Transverse colon (tissue), 4 donors: ENCODE data around the gene UCK2. TPM values are rescaled to one million over a fixed set of nuclear protein-coding genes. Genes with fewer than 3 reads are reported as not detected.
"Not testable (repeated sequence)": the region's sequence is repeated elsewhere in the genome, so short reads cannot be mapped to it uniquely, and the experiment has no call there.

Source experiments
- DNase-seq: peaks from one replicate; pipeline ENCODE4 v3.0.0-alpha.2; 2019
- H3K27ac ChIP-seq, 4 donors: fragments of 200-600 bp; sonication (generic); 2 replicates each; pipeline ENCODE4 v1.5.1; 2016 to 2018; ENCODE audit warnings: inconsistent platforms in 4 of 4
- H3K27me3 ChIP-seq: fragments of 200-600 bp; sonication (generic); 2 replicates; pipeline ENCODE4 v1.5.1; 2017; ENCODE audit warnings: inconsistent platforms
- H3K36me3 ChIP-seq, 4 donors: fragments of 200-600 bp; sonication (generic); 2 replicates each; pipeline ENCODE4 v1.5.1; 2017 to 2019; ENCODE audit warnings: inconsistent platforms in 4 of 4
- H3K4me1 ChIP-seq, 4 donors: fragments of 200-600 bp; sonication (generic); 2 replicates each; pipeline ENCODE4 v1.5.1; 2017 to 2020; ENCODE audit warnings: inconsistent platforms in 4 of 4
- H3K4me3 ChIP-seq, 4 donors: fragments of 200-600 bp; sonication (generic); 1 replicate in 1 of 4; 2 replicates in 3 of 4; pipeline versions ENCODE4 v1.5.1 to v1.6.1; 2017 to 2019; ENCODE audit warnings: inconsistent platforms in 4 of 4
- H3K9me3 ChIP-seq, 2 donors: fragments of 200-600 bp; sonication (generic); 2 replicates each; pipeline ENCODE4 v1.5.1; 2017 to 2019; ENCODE audit warnings: inconsistent platforms in 2 of 2
- CTCF ChIP-seq, 5 experiments: fragments of 200-600 bp in 3 of 5; fragments of 450-650 bp in 2 of 5; sonication (generic) in 3 of 5; IDR thresholded peaks; 1 replicate in 2 of 5; 2 replicates in 3 of 5; pipeline ENCODE4 v1.5.1; 2016 to 2017; ENCODE audit warnings: antibody characterized with exemption in 5 of 5, inconsistent platforms in 3 of 5, mild to moderate bottlenecking in 2 of 5, moderate library complexity in 1 of 5
- EP300 ChIP-seq: sonication (generic); formaldehyde crosslinking; IDR thresholded peaks from one replicate; pipeline ENCODE4 v1.6.1; 2017; ENCODE audit warnings: antibody characterized with exemption, low read depth
- POLR2A ChIP-seq: fragments of 450-650 bp; IDR thresholded peaks from one replicate; pipeline ENCODE4 v1.6.1; 2016; ENCODE audit warnings: antibody characterized with exemption, mild to moderate bottlenecking, moderate library complexity
- POLR2AphosphoS5 ChIP-seq, 3 donors: sonication (generic); formaldehyde crosslinking; IDR thresholded peaks; one replicate each; pipeline ENCODE4 v1.6.1; 2016; ENCODE audit warnings: antibody characterized with exemption in 3 of 3
- WGBS, 2 donors: methylation state at CpG; one replicate each; pipeline ENCODE4 v1.1.5; 2018; ENCODE audit warnings: low coverage in 1 of 2; 5-methylcytosine and 5-hydroxymethylcytosine counted together
- in situ Hi-C, 4 donors: fragments of 200-750 bp; cut with MboI; loops; one replicate each; pipeline versions ENCODE4 v1.15.0 to v1.15.1; 2017; ENCODE audit warnings: low sequenced_read_pairs in 3 of 4, low pct_ligation_motif_present in 1 of 4, low pct_unique_long_range_greater_than_20kb in 1 of 4
- intact Hi-C: fragments of 100-400 bp; cut with DNase I; formaldehyde crosslinking; loops from one replicate; pipeline ENCODE4 v1.15.1; 2023; ENCODE audit warnings: low total_unique reads
- total RNA-seq, 4 donors: library from RNA; depleted of rRNA; stranded (reverse); fragments of >200 nt; gene quantifications; one replicate each; pipeline ENCODE4 v1.1.0, GENCODE V29; 2016

The UCK2 gene
- total RNA-seq, 4 donors from 2014 or later: 18.9 to 96.5 (median 69.7) TPM

- in situ Hi-C loops: no loop called here
- no peak overlapping the region for H3K27ac ChIP-seq
- H3K9me3 ChIP-seq: peaks cover 5 to 13% of the 10 kb centered on the region in 2 donors
- no peak overlapping the region for H3K4me3 ChIP-seq
- TF ChIP-seq CTCF (IDR thresholded peaks at IDR 0.05): no peak
- no peak for TF ChIP-seq POLR2AphosphoS5 (IDR thresholded peaks at IDR 0.05)
- TF ChIP-seq EP300: no peak
- WGBS, 2 donors: 70 to 72% methylated on average over 2 of the region's 2 CpGs
- H3K36me3 ChIP-seq: no peaks in the 10 kb centered on the region
- DNase-seq: no peak
- peaks cover 5% of the 10 kb centered on the region for H3K27me3 ChIP-seq
- no peaks in the 10 kb centered on the region for H3K4me1 ChIP-seq
- intact Hi-C loops: no loop called here
These were observed 31.5 kb upstream of the UCK2 start for GRCh38 chr1:165795894-165796293.

- Histone ChIP-seq H3K4me1 (no peaks in the 10 kb centered on the region), H3K27ac (no peak overlapping the region), H3K4me3 (no peak overlapping the region), H3K36me3 (no peaks in the 10 kb centered on the region), H3K27me3 (no peaks in the 10 kb centered on the region), H3K9me3 (peaks cover 5 to 13% of the 10 kb centered on the region in 2 donors)
- DNase-seq: no peak
- in situ Hi-C loops (no loop called here), intact Hi-C loops (no loop called here)
- TF ChIP-seq POLR2A (no peak), POLR2AphosphoS5 (IDR thresholded peaks at IDR 0.05) (no peak), EP300 (no peak), CTCF (IDR thresholded peaks at IDR 0.05) (no peak)
These were observed 28.0 kb upstream of the UCK2 start for GRCh38 chr1:165799387-165799786.

DNA sequence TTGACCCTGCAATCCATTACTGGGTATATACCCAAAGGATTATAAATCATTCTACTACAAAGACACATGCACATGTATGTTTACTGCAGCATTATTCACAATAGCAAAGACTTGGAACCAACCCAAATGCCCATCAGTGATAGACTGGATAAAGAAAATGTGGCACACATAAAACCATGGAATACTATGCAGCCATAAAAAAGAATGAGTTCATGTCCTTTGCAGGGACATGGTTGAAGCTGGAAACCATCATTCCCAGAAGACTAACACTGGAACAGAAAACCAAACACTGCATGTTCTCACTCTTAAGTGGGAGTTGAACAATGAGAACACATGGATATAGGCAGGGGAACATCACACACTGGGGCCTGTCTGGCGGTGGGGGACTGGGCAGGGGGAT, 22.9 kb upstream of the UCK2 start:
- intact Hi-C loops, H3K4me1 ChIP-seq, DNase-seq, in situ Hi-C loops, H3K27ac ChIP-seq, H3K27me3 ChIP-seq, H3K9me3 ChIP-seq, H3K36me3 ChIP-seq, H3K4me3 ChIP-seq: not testable (repeated sequence)
- WGBS, 2 donors: 76 to 83% methylated on average over 1 of the region's 1 CpG

DNA sequence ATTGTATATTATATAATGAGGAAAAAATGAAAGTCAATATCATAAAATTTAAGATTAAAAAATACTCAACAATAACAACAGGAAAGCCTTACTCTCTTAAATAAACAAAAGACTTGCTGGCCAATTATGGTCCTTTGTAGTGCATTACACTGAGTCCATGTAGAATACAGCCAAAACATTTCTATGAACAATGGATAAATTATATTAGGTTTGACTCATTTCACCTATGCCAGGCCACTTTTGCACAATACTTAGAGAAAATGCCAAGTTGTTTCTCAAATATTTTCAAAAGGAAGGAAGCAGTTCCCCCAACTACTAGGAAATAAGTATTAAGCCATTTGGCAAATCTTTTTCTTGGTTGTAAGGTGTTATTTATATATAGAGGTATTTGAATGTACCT, 19.8 kb upstream of the UCK2 start:
- intact Hi-C loops: no loop called here
- H3K27me3 ChIP-seq: no peaks in the 10 kb centered on the region
- no peak for DNase-seq
- TF ChIP-seq POLR2A: no peak
- no peak for TF ChIP-seq EP300
- TF ChIP-seq CTCF (IDR thresholded peaks at IDR 0.05): no peak
- TF ChIP-seq POLR2AphosphoS5 (IDR thresholded peaks at IDR 0.05): no peak
- H3K9me3 ChIP-seq: no peaks in the 10 kb centered on the region
- H3K4me1 ChIP-seq: no peaks in the 10 kb centered on the region
- no peak overlapping the region for H3K4me3 ChIP-seq
- in situ Hi-C loops: no loop called here
- H3K36me3 ChIP-seq: no peaks in the 10 kb centered on the region
- no peak overlapping the region for H3K27ac ChIP-seq

DNA sequence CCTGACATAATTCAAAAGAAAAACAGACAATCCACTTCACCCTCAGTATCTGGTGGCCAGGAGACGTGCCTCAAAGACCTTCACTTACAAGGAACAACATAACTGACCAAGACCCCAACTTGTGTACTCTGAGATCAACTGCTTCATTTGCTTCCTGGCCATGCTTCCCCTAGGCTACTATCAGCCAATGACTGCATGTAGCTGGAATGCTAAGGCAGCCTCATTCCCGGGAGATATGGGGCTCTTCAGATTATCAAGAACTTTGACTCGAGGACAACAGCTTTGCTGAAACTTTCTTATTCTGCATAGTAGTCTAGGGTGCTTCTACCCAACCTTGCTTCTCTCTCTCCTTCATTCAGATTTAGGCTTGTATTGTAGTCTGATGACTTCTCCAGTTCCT, 11.7 kb upstream of the UCK2 start:
- 72 to 80% methylated on average over 1 to 3 of the region's 3 CpGs for WGBS, 2 donors
- DNase-seq: no peak
- in situ Hi-C loops: no loop called here
- Histone ChIP-seq H3K27ac (no peak overlapping the region), H3K27me3 (no peaks in the 10 kb centered on the region), H3K4me3 (no peak overlapping the region), H3K36me3 (no peaks in the 10 kb centered on the region), H3K9me3 (peaks cover 0 to 3% of the 10 kb centered on the region in 2 donors), H3K4me1 (no peaks in the 10 kb centered on the region)
- intact Hi-C loops: no loop called here
- TF ChIP-seq EP300: no peak
- no peak for TF ChIP-seq POLR2AphosphoS5 (IDR thresholded peaks at IDR 0.05)
- TF ChIP-seq POLR2A: no peak
- no peak for TF ChIP-seq CTCF (IDR thresholded peaks at IDR 0.05)
